ENCODE results near the gene CHRNA3. TPM values are rescaled to one million over a fixed set of nuclear protein-coding genes. Genes with fewer than 3 reads are reported as not detected.
"Not testable (repeated sequence)": the region's sequence is repeated elsewhere in the genome, so short reads cannot be mapped to it uniquely, and the experiment has no call there.

Gene CHRNA3
- total RNA-seq, 1 donor from 2014 or later, result not detected

DNA sequence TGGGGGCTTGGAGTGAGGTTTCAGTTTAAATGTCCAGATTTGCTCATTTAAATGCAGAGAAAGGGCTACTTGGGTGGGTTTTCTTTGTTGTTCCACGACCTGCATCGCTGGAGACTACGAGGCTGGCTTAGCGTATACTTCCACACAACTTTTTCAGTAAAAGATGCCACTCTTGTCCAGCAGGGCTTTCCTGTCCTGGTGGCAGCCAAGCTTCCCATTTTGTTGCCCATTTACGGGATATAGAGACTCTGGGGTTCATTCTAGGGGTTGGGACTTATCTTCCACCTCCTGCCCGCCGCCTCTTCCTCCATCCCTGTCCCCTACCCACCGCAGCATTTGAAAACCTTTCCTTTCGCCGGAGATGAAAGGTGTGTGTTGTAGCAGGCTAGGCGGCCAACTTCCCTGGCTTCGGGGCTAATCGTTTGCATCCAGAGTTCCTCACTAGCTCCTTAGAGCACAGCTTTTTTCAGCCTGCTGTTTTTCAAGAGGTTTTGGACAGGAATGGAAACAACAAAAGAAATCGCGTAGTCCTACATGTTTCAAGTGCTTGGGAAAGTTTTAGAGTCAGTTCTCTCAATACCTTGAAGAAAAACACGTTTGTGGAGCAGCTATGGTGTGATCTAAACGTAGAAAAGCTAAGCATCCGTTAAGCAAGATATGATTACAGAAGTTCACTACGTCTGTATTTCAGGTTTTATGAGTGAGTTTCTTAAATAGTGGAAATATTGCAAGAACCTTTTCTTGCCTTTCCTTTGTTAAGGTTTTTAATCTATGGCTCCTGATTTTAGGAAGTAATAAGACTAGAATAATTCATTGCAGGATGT, 54.6 kb downstream of the CHRNA3 start:
- no peaks in the 10 kb centered on the region for H3K27me3 ChIP-seq (ENCODE audit: control insufficient read depth, insufficient read depth, low read length)
- H3K4me3 ChIP-seq (ENCODE audit: low read depth, low read length), result peak overlapping the region; percentile 58
- no peaks in the 10 kb centered on the region for H3K36me3 ChIP-seq (ENCODE audit: control insufficient read depth, insufficient read depth, low read length)
- TF ChIP-seq CTCF (IDR thresholded peaks at IDR 0.05; ENCODE audit: insufficient read depth, low read length, severe bottlenecking), result no peak
- DNase-seq (ENCODE audit: low read depth) (peak; percentile 26), FAIRE-seq (no peak)

- Histone ChIP-seq H3K36me3 (ENCODE audit: control insufficient read depth, insufficient read depth, low read length) (no peaks in the 10 kb centered on the region), H3K4me3 (ENCODE audit: low read depth, low read length) (peak within 1 kb of the TSS; percentile 58), H3K27me3 (ENCODE audit: control insufficient read depth, insufficient read depth, low read length) (no peaks in the 10 kb centered on the region)
- DNase-seq (ENCODE audit: low read depth) (peak; percentile 76), FAIRE-seq (no peak)
- peak; percentile 1 for TF ChIP-seq CTCF (IDR thresholded peaks at IDR 0.05; ENCODE audit: insufficient read depth, low read length, severe bottlenecking)
Measured at GRCh38 chr15:78565097-78565950, 55.5 kb downstream of the CHRNA3 start, which contains the start of gene CHRNA5. Gene CHRNA5, plus strand, starts transcription at chr15:78565520. Its CDS starts 200 bp downstream, at chr15:78565720.

- no peak overlapping the region for H3K4me3 ChIP-seq (ENCODE audit: low read depth, low read length)
Measured at GRCh38 chr15:78564743-78565096, 56.1 kb downstream of the CHRNA3 start.

GRCh38 chr15:78563092-78563491, 57.7 kb downstream of the CHRNA3 start:
- TF ChIP-seq CTCF (IDR thresholded peaks at IDR 0.05; ENCODE audit: insufficient read depth, low read length, severe bottlenecking), result no peak
- H3K36me3 ChIP-seq (ENCODE audit: control insufficient read depth, insufficient read depth, low read length), result no peaks in the 10 kb centered on the region
- FAIRE-seq (no peak), DNase-seq (ENCODE audit: low read depth) (no peak)
- no peaks in the 10 kb centered on the region for H3K27me3 ChIP-seq (ENCODE audit: control insufficient read depth, insufficient read depth, low read length)
- H3K4me3 ChIP-seq (ENCODE audit: low read depth, low read length), result no peak overlapping the region

More at GRCh38 chr15:78564743-78565096, 56.1 kb downstream of the CHRNA3 start:
- H3K27me3 ChIP-seq (ENCODE audit: control insufficient read depth, insufficient read depth, low read length), result no peaks in the 10 kb centered on the region
- DNase-seq (ENCODE audit: low read depth) (no peak), FAIRE-seq (no peak)
- H3K36me3 ChIP-seq (ENCODE audit: control insufficient read depth, insufficient read depth, low read length), result no peaks in the 10 kb centered on the region
- no peak for TF ChIP-seq CTCF (IDR thresholded peaks at IDR 0.05; ENCODE audit: insufficient read depth, low read length, severe bottlenecking)

DNA sequence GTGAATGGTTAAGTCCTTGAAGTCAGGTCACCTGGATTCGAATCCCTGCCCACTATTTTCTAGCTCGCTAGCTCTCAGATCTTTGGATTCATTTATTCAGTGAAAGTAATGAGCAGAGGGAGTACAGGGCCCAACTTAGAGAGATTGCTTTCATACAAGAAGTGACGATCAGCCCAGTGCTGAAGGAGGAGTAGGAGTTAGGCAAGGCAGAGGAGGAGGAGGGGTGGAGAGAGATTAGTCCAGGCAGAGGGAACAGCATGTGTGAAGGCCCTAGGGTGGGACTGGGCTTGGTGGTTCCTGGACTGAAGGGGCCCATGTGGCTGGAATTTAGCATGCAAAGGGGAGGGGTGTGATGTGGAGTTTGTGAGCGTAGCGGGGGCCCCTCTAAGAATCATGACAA, 59.3 kb downstream of the CHRNA3 start:
- TF ChIP-seq CTCF (IDR thresholded peaks at IDR 0.05; ENCODE audit: insufficient read depth, low read length, severe bottlenecking), result no peak
- H3K4me3 ChIP-seq (ENCODE audit: low read depth, low read length), result no peak overlapping the region
- H3K27me3 ChIP-seq (ENCODE audit: control insufficient read depth, insufficient read depth, low read length), result no peaks in the 10 kb centered on the region
- FAIRE-seq (no peak), DNase-seq (ENCODE audit: low read depth) (no peak)
- no peaks in the 10 kb centered on the region for H3K36me3 ChIP-seq (ENCODE audit: control insufficient read depth, insufficient read depth, low read length)

DNA sequence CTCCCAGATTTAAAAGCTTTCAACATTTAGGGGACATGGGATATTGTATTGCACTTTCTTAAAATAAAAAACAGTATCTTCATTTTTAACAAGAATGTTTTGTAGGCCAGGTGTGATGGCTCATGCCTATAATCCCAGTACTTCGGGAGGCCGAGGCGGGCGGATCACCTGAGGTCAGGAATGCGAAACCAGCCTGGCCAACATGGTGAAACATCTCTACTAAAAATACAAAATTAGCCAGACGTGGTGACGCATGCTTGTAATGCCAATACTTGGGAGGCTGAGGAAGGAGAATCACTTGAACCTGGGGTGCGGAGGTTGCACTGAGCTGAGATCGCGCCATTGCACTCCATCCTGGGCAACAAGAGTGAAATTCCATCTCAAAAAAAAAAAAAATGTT, 60.6 kb downstream of the CHRNA3 start:
- H3K4me3 ChIP-seq (ENCODE audit: low read depth, low read length); H3K27me3 ChIP-seq (ENCODE audit: control insufficient read depth, insufficient read depth, low read length); FAIRE-seq; H3K36me3 ChIP-seq (ENCODE audit: control insufficient read depth, insufficient read depth, low read length); DNase-seq (ENCODE audit: low read depth): not testable (repeated sequence)

Measured in bronchial epithelial cell (primary cell).